MM.1S (cell line): ENCODE results near the gene RND3.

ENCODE experiments used
- DNase-seq: peaks from one replicate; pipeline ENCODE4 v3.0.0-alpha.2; 2015
- H2AFZ ChIP-seq: fragments of 300-600 bp; sonication (generic); 2 replicates; pipeline ENCODE4 v1.6.0; 2016; ENCODE audit warnings: antibody characterized with exemption, low read length
- H3F3A ChIP-seq: fragments of 300-600 bp; sonication (generic); 2 replicates; pipeline ENCODE4 v1.6.1; 2016; ENCODE audit warnings: mild to moderate bottlenecking, antibody characterized with exemption, low read length, moderate library complexity, mixed read lengths; ENCODE audit not compliant: insufficient read depth
- H3K27ac ChIP-seq: fragments of 300-600 bp; sonication (generic); 2 replicates; pipeline ENCODE4 v1.5.1; 2016; ENCODE audit warnings: mild to moderate bottlenecking, low read length
- H3K27me3 ChIP-seq: fragments of 300-600 bp; sonication (generic); replicated peaks from 2 replicates; pipeline ENCODE4 v1.6.0; 2016; ENCODE audit warnings: low read length; ENCODE audit not compliant: insufficient read depth
- H3K36me3 ChIP-seq: fragments of 300-600 bp; sonication (generic); replicated peaks from 2 replicates; pipeline ENCODE4 v1.6.1; 2016; ENCODE audit warnings: mild to moderate bottlenecking, low read length, mixed read lengths; ENCODE audit not compliant: insufficient read depth
- H3K4me1 ChIP-seq: fragments of 300-600 bp; sonication (generic); 2 replicates; pipeline ENCODE4 v1.6.1; 2016; ENCODE audit warnings: low read length, mixed read lengths
- H3K4me2 ChIP-seq: fragments of 300-600 bp; sonication (generic); 2 replicates; pipeline ENCODE4 v1.6.0; 2016; ENCODE audit warnings: low read depth, low read length
- H3K4me3 ChIP-seq: fragments of 300-600 bp; sonication (generic); 2 replicates; pipeline ENCODE4 v1.5.1; 2016; ENCODE audit warnings: low read length, mixed read lengths
- H3K79me2 ChIP-seq: fragments of 300-600 bp; sonication (generic); 2 replicates; pipeline ENCODE4 v1.6.1; 2016; ENCODE audit warnings: mixed run types, low read length, mixed read lengths
- H3K9ac ChIP-seq: fragments of 300-600 bp; sonication (generic); 2 replicates; pipeline ENCODE4 v1.6.1; 2016; ENCODE audit warnings: low read length, mixed read lengths
- H3K9me2 ChIP-seq: fragments of 300-600 bp; sonication (generic); replicated peaks from 2 replicates; pipeline ENCODE4 v1.6.1; 2016; ENCODE audit warnings: mild to moderate bottlenecking, low read length, mixed read lengths; ENCODE audit not compliant: insufficient read depth
- H3K9me3 ChIP-seq: fragments of 300-600 bp; sonication (generic); replicated peaks from 2 replicates; pipeline ENCODE4 v1.6.1; 2016; ENCODE audit warnings: mild to moderate bottlenecking, low read length, mixed read lengths; ENCODE audit not compliant: insufficient read depth
- H4K20me1 ChIP-seq: fragments of 300-600 bp; sonication (generic); 2 replicates; pipeline ENCODE4 v1.6.1; 2016; ENCODE audit warnings: mild to moderate bottlenecking, low read length, moderate library complexity, mixed read lengths; ENCODE audit not compliant: insufficient read depth
- CTCF ChIP-seq: fragments of 300-600 bp; sonication (generic); IDR thresholded peaks from 2 replicates; pipeline ENCODE4 v1.5.1; 2016; ENCODE audit warnings: antibody characterized with exemption, low read length, mixed read lengths
- EZH2 ChIP-seq: fragments of 300-600 bp; sonication (generic); optimal IDR thresholded peaks from 2 replicates; pipeline ENCODE3; 2017; ENCODE audit warnings: low read depth, mild to moderate bottlenecking, antibody characterized with exemption, low read length, mixed read lengths
- EZH2phosphoT487 ChIP-seq: fragments of 300-600 bp; sonication (generic); IDR thresholded peaks from 2 replicates; pipeline ENCODE4 v1.6.1; 2018; ENCODE audit warnings: antibody characterized with exemption, low read length

The RND3 gene

GRCh38 chr2:150482111-150482510 lies 5.4 kb downstream of the RND3 start:
- H2AFZ ChIP-seq = no peak overlapping the region
- H3K9ac ChIP-seq = no peak overlapping the region
- H3K4me3 ChIP-seq = no peak overlapping the region
- TF ChIP-seq EZH2 (no peak), CTCF (no peak), EZH2phosphoT487 (no peak)
- DNase-seq = no peak
- no peaks in the 10 kb centered on the region; the same call in 1 of the 2 replicates for H3K4me1 ChIP-seq
- no peaks in the 10 kb centered on the region for H3K9me3 ChIP-seq
- H3K4me2 ChIP-seq = no peak overlapping the region
- no peaks in the 10 kb centered on the region for H3K36me3 ChIP-seq
- no peak overlapping the region for H3K27ac ChIP-seq
- H4K20me1 ChIP-seq = no peaks in the 10 kb centered on the region
- no peaks in the 10 kb centered on the region for H3K9me2 ChIP-seq
- no peaks in the 10 kb centered on the region for H3K27me3 ChIP-seq
- H3F3A ChIP-seq = peaks cover 5% of the 10 kb centered on the region; the same call in 1 of the 2 replicates
- peaks cover 18% of the 10 kb centered on the region for H3K79me2 ChIP-seq

DNA sequence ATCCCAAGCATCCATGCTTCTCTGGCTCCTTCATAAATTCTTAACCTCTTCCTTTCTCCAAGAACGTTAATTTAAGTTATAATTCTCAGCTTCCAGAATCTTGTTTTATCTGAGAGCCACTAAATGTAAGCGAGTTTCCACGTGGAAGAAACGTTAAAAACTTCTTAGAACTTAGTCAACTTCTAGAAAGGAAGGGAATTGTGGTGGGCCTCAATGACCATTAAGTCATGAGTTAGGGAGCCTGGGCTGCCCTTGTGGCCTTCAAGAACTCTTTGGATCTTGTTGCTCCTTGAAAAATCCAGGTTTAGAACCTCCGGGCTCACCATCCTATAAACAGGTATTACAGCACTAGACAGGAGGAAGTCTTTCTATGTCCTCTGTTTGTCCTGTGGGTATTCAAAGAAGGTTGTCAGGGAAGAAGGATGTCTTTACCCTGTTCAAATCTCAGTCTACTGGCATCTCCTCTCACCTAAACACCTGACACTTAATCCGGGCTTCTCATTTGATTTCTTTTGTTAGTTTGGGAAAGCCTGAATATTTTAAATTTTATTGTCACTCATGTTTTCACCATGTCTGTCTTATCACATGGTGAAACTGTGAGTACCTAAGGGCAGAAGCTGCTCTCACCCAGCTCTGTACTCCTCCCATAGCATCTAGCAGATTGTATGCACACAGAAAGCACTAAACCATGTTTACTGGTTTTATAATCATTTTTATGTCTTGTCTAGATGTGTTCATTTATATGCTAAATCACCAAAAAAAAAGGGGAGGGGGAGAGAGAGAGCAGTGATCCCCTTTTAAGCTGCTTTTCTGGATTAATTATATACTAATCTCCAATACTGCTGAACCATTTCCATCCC lies 6.3 kb downstream of the RND3 start:
- no peak overlapping the region for H3K9ac ChIP-seq
- H3K4me2 ChIP-seq = no peak overlapping the region

GRCh38 chr2:150480241-150480640 lies 7.2 kb downstream of the RND3 start:
- no peak overlapping the region for H3K27ac ChIP-seq
- no peaks in the 10 kb centered on the region; the same call in 1 of the 2 replicates for H3K36me3 ChIP-seq
- H3K9me3 ChIP-seq = no peaks in the 10 kb centered on the region
- no peak for TF ChIP-seq EZH2
- TF ChIP-seq CTCF = no peak
- no peak for TF ChIP-seq EZH2phosphoT487
- H4K20me1 ChIP-seq = no peaks in the 10 kb centered on the region
- H3K79me2 ChIP-seq = peaks cover 13% of the 10 kb centered on the region
- no peaks in the 10 kb centered on the region for H3F3A ChIP-seq
- H3K4me3 ChIP-seq = no peak overlapping the region
- no peak overlapping the region for H2AFZ ChIP-seq
- no peaks in the 10 kb centered on the region; the same call in 1 of the 2 replicates for H3K4me1 ChIP-seq
- no peaks in the 10 kb centered on the region for H3K9me2 ChIP-seq
- no peak overlapping the region for H3K4me2 ChIP-seq
- H3K27me3 ChIP-seq = no peaks in the 10 kb centered on the region
- no peak overlapping the region for H3K9ac ChIP-seq
- no peak for DNase-seq

More for the DNA sequence above, 6.3 kb downstream of the RND3 start:
- Histone ChIP-seq H3K27me3 (no peaks in the 10 kb centered on the region), H3K9me3 (no peaks in the 10 kb centered on the region), H3F3A (peaks cover 5% of the 10 kb centered on the region; the same call in 1 of the 2 replicates), H3K27ac (no peak overlapping the region), H3K4me3 (no peak overlapping the region), H3K79me2 (peaks cover 18% of the 10 kb centered on the region), H2AFZ (no peak overlapping the region), H3K9me2 (no peaks in the 10 kb centered on the region), H3K36me3 (no peaks in the 10 kb centered on the region), H4K20me1 (no peaks in the 10 kb centered on the region), H3K4me1 (no peaks in the 10 kb centered on the region; the same call in 1 of the 2 replicates)
- DNase-seq = no peak
- no peak for TF ChIP-seq EZH2
- TF ChIP-seq EZH2phosphoT487 = no peak
- no peak for TF ChIP-seq CTCF
